ENCODE results near the gene PARD3B. TPM values are rescaled to one million over a fixed set of nuclear protein-coding genes. Genes with fewer than 3 reads are reported as not detected.

Gene PARD3B
- total RNA-seq, 1 experiment from 2014 or later: 10.1 TPM

DNA sequence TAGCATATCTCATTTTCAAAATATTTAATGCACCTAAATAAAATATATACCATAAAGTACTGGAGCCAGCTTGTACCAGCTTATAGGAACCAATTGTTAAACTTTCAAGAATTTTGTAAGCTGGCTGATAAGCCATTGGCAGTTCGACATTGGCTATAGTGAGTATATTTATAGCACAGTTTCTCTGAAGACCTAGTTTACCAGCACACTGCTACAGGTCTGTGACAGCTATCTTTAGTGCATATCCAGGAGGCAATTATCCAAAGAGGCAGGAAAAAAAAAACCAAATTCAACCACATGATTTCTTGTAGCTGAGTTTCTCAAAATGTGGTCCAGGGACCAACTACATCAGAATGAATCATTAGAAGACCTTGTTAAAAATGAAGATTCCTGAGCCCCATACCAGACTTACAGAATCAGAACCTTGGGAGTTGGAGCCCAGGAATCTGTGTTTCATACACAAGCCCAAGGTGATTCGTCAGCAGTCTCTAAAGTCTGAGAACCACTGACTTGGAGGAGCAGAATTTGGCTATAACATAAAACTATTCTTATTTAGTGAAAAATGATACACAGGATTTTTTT, 858.1 kb downstream of the PARD3B start:
- no TSS peak for BruUV-seq (replicated peaks)
- Mint-ChIP-seq H3K27me3 (ENCODE audit: unreplicated experiment) (no peaks in the 10 kb centered on the region), H3K9me3 (ENCODE audit: low read depth, unreplicated experiment) (no peaks in the 10 kb centered on the region), H3K36me3 (ENCODE audit: insufficient read depth, unreplicated experiment) (no peaks in the 10 kb centered on the region), H3K27ac (ENCODE audit: unreplicated experiment) (no peak overlapping the region), H3K4me3 (ENCODE audit: low read depth, unreplicated experiment) (no peak overlapping the region), H3K4me1 (ENCODE audit: low read depth, unreplicated experiment) (peaks cover 12% of the 10 kb centered on the region)
- intact Hi-C loops (cut with micrococcal nuclease; ENCODE audit: unreplicated experiment): no loop called here
- no peak for DNase-seq
- CTCF ChIA-PET: no interaction called here
- TF ChIP-seq, protein P1, sequence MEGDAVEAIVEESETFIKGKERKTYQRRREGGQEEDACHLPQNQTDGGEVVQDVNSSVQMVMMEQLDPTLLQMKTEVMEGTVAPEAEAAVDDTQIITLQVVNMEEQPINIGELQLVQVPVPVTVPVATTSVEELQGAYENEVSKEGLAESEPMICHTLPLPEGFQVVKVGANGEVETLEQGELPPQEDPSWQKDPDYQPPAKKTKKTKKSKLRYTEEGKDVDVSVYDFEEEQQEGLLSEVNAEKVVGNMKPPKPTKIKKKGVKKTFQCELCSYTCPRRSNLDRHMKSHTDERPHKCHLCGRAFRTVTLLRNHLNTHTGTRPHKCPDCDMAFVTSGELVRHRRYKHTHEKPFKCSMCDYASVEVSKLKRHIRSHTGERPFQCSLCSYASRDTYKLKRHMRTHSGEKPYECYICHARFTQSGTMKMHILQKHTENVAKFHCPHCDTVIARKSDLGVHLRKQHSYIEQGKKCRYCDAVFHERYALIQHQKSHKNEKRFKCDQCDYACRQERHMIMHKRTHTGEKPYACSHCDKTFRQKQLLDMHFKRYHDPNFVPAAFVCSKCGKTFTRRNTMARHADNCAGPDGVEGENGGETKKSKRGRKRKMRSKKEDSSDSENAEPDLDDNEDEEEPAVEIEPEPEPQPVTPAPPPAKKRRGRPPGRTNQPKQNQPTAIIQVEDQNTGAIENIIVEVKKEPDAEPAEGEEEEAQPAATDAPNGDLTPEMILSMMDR (IDR thresholded peaks at IDR 0.05; ENCODE audit: unreplicated experiment): no peak

DNA sequence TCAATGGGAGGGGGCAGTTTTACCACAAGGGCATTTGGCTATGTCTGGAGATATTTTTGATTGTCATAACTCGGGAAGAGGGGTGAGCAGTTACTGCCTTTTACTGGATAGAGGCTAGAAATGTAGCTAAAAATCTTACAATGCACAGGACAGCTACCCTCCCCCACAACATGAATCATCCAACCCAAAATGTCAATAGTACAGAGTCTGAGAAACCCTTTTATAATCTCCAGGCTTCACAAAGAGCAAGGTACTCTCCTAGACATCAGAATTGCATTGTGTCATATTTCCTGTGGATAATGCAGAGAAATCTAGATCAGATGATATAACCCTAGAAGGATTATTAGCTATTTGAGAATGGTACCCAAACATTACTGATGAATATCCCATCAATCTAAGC, 859.9 kb downstream of the PARD3B start:
- CTCF ChIA-PET: no interaction called here
- TF ChIP-seq, protein P1 (IDR thresholded peaks at IDR 0.05; ENCODE audit: unreplicated experiment): no peak
- Mint-ChIP-seq H3K4me3 (ENCODE audit: low read depth, unreplicated experiment) (no peak overlapping the region), H3K27me3 (ENCODE audit: unreplicated experiment) (no peaks in the 10 kb centered on the region), H3K4me1 (ENCODE audit: low read depth, unreplicated experiment) (peaks cover 12% of the 10 kb centered on the region), H3K9me3 (ENCODE audit: low read depth, unreplicated experiment) (no peaks in the 10 kb centered on the region), H3K27ac (ENCODE audit: unreplicated experiment) (no peak overlapping the region), H3K36me3 (ENCODE audit: insufficient read depth, unreplicated experiment) (no peaks in the 10 kb centered on the region)
- BruUV-seq (replicated peaks): no TSS peak
- intact Hi-C loops (cut with micrococcal nuclease; ENCODE audit: unreplicated experiment): no loop called here
- DNase-seq: no peak

DNA sequence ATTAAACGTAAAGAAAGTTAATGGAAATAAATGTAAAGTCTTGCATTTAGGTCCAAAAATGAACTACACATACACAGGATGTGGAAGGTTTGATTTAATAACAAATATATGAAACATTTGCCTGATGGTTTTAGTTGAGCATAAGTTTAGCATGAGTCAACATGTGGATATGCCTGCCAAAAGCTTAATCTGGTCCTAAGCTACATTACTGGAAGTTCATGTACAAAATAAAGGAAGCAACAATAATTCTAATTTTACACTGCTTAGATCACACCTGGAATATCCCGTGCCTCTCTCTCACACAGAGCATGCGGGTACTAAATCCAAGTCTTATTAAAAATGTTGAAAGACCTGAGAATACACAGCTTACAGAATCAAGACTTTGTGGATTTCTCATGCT, 860.5 kb downstream of the PARD3B start:
- intact Hi-C loops (cut with micrococcal nuclease; ENCODE audit: unreplicated experiment): no loop called here
- CTCF ChIA-PET: interaction anchor here (0.8 kb wide), 1 partner anchor 8 kb away, joined by 5 read pairs; no protein-coding TSS in a partner anchor
- H3K27ac Mint-ChIP-seq (ENCODE audit: unreplicated experiment): no peak overlapping the region

DNA sequence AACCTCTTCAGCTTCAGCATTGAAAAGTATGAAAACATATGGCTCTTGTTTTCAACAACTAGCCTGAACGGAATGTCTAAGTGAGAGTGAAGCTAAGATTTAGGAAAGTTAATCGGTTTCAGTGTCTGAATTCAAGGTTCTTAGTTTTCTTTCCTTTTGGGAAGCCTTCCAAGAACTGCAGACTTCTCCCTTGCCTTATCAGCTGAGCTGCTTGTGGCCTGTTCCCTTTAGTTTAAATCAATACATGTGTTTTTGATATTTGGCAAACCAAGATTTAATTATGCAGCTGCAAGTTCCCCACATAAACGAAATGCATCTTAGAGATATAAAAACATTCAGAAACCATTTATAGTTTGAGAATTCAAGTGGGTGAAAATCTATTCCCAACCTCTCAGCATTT, 862.7 kb downstream of the PARD3B start:
- Mint-ChIP-seq H3K4me1 (ENCODE audit: low read depth, unreplicated experiment) (peaks cover 19% of the 10 kb centered on the region), H3K9me3 (ENCODE audit: low read depth, unreplicated experiment) (no peaks in the 10 kb centered on the region), H3K27me3 (ENCODE audit: unreplicated experiment) (no peaks in the 10 kb centered on the region), H3K36me3 (ENCODE audit: insufficient read depth, unreplicated experiment) (no peaks in the 10 kb centered on the region), H3K27ac (ENCODE audit: unreplicated experiment) (no peak overlapping the region), H3K4me3 (ENCODE audit: low read depth, unreplicated experiment) (no peak overlapping the region)
- TF ChIP-seq, protein P1 (IDR thresholded peaks at IDR 0.05; ENCODE audit: unreplicated experiment): no peak
- intact Hi-C loops (cut with micrococcal nuclease; ENCODE audit: unreplicated experiment): no loop called here
- DNase-seq: no peak
- CTCF ChIA-PET: interaction anchor here (0.7 kb wide), 1 partner anchor 11 kb away, joined by 3 read pairs; no protein-coding TSS in a partner anchor
- BruUV-seq (replicated peaks): no TSS peak

More for the DNA sequence above, 860.5 kb downstream of the PARD3B start:
- no peaks in the 10 kb centered on the region for H3K36me3 Mint-ChIP-seq (ENCODE audit: insufficient read depth, unreplicated experiment)
- H3K4me3 Mint-ChIP-seq (ENCODE audit: low read depth, unreplicated experiment): no peak overlapping the region
- BruUV-seq (replicated peaks): no TSS peak
- DNase-seq: no peak
- H3K27me3 Mint-ChIP-seq (ENCODE audit: unreplicated experiment): no peaks in the 10 kb centered on the region
- TF ChIP-seq, protein P1 (IDR thresholded peaks at IDR 0.05; ENCODE audit: unreplicated experiment): no peak
- no peaks in the 10 kb centered on the region for H3K9me3 Mint-ChIP-seq (ENCODE audit: low read depth, unreplicated experiment)
- peaks cover 12% of the 10 kb centered on the region for H3K4me1 Mint-ChIP-seq (ENCODE audit: low read depth, unreplicated experiment)
